Measurements from ENCODE around the gene FIBP. TPM values are rescaled to one million over a fixed set of nuclear protein-coding genes. Genes with fewer than 3 reads are reported as not detected.
A peak's percentile ranks its signal among the peaks of the same experiment; 100 is the strongest.

Gene FIBP
- total and polyA plus RNA-seq, 2 donors (not counting 3 experiments of a cell fraction or from before 2014, with no cell fraction given) = 105 to 162 TPM

DNA sequence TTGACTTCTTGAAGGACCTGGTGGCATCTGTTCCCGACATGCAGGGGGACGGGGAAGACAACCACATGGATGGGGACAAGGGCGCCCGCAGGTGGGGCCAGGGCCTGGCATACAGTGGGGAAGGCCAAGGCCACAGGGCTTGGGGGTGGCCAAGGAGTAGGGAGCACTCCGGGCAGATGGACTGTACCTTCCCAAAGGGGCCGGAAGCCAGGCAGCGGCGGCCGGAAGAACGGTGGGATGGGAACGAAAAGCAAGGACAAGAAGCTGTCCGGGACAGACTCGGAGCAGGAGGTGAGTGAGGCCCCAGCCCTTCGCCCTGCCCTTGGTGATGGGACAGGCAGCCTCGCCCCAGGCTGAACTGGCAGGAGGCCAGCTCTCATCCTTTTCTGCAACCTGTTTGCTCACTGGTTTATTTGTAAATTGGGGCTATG, 32.1 kb upstream of the FIBP start:
- H3K36me3 ChIP-seq (ENCODE audit: control insufficient read depth in 2 of 2, extremely low read depth in 1 of 2, insufficient read depth in 2 of 2, low read length in 2 of 2) = peaks cover 6 to 11% of the 10 kb centered on the region in 2 experiments
- peak overlapping the region; percentile 63 to 84 (median 70) for H3K4me3 ChIP-seq (replicated peaks in 1 of 3; ENCODE audit: insufficient read depth in 1 of 3, low read depth in 1 of 3, low read length in 3 of 3)
- no peaks in the 10 kb centered on the region for H3K27me3 ChIP-seq (ENCODE audit: control insufficient read depth in 2 of 2, insufficient read depth in 2 of 2, low read length in 2 of 2)
- H2AFZ ChIP-seq (ENCODE audit: low read depth, low read length) = no peak overlapping the region
- POLR2A ChIA-PET = no interaction called here
- H3K4me2 ChIP-seq (ENCODE audit: insufficient read depth, low read length) = peak overlapping the region; percentile 79
- TF ChIP-seq, protein P1, sequence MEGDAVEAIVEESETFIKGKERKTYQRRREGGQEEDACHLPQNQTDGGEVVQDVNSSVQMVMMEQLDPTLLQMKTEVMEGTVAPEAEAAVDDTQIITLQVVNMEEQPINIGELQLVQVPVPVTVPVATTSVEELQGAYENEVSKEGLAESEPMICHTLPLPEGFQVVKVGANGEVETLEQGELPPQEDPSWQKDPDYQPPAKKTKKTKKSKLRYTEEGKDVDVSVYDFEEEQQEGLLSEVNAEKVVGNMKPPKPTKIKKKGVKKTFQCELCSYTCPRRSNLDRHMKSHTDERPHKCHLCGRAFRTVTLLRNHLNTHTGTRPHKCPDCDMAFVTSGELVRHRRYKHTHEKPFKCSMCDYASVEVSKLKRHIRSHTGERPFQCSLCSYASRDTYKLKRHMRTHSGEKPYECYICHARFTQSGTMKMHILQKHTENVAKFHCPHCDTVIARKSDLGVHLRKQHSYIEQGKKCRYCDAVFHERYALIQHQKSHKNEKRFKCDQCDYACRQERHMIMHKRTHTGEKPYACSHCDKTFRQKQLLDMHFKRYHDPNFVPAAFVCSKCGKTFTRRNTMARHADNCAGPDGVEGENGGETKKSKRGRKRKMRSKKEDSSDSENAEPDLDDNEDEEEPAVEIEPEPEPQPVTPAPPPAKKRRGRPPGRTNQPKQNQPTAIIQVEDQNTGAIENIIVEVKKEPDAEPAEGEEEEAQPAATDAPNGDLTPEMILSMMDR (IDR thresholded peaks at IDR 0.05; ENCODE audit: extremely low read depth in 1 of 2, insufficient read depth in 1 of 2, low read depth in 1 of 2, low read length in 2 of 2) = no peak
- TF ChIP-seq POLR2A (IDR thresholded peaks at IDR 0.05; ENCODE audit: low read depth, low read length) (no peak), FOS (IDR thresholded peaks at IDR 0.05; ENCODE audit: borderline replicate concordance, insufficient read depth, low read length) (no peak), POLR2AphosphoS5 (IDR thresholded peaks at IDR 0.05; ENCODE audit: insufficient read depth, low read depth, low read length) (no peak), EZH2 (IDR thresholded peaks at IDR 0.05; ENCODE audit: borderline replicate concordance, low read depth, low read length, severe bottlenecking) (no peak), MYC (IDR thresholded peaks at IDR 0.05; ENCODE audit: low read depth, low read length) (no peak), GATA2 (IDR thresholded peaks at IDR 0.05; ENCODE audit: insufficient read depth, insufficient read length, low read depth, low read length) (no peak), JUN (IDR thresholded peaks at IDR 0.05; ENCODE audit: borderline replicate concordance, insufficient read depth, insufficient read length, low read depth) (no peak)
- TF ChIP-seq, protein P2, sequence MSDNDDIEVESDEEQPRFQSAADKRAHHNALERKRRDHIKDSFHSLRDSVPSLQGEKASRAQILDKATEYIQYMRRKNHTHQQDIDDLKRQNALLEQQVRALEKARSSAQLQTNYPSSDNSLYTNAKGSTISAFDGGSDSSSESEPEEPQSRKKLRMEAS (IDR thresholded peaks at IDR 0.05; ENCODE audit: insufficient read depth, insufficient read length) = no peak
- no peak overlapping the region for H3K27ac ChIP-seq (ENCODE audit: insufficient read depth, low read depth, low read length)
- no peak for DNase-seq (ENCODE audit: low read depth, low spot score)
- peaks cover 37% of the 10 kb centered on the region for H3K79me2 ChIP-seq (ENCODE audit: control insufficient read depth, insufficient read depth, low read length)
- dilution Hi-C loops (cut with MboI; ENCODE audit: extremely low pct_ligation_motif_present, low sequenced_read_pairs) (no loop called here), intact Hi-C loops (cut with micrococcal nuclease) (no loop called here)
- peak overlapping the region; percentile 37 for H3K9ac ChIP-seq (replicated peaks; ENCODE audit: extremely low read depth, insufficient read depth, low read length)
- H4K20me1 ChIP-seq (replicated peaks; ENCODE audit: control insufficient read depth, extremely low read depth, insufficient read depth, low read length) = no peaks in the 10 kb centered on the region
- no peaks in the 10 kb centered on the region for H3K9me1 ChIP-seq (replicated peaks; ENCODE audit: control insufficient read depth, extremely low read depth, insufficient read depth, low read length)
- CTCF ChIA-PET = interaction anchor here (1.0 to 1.4 kb wide), 3 partner anchors 13 to 36 kb away, joined by 3 to 4 read pairs (median 3); partner anchors contain the start of gene FIBP
- FAIRE-seq = no peak
- peaks cover 40% of the 10 kb centered on the region for H3K4me1 ChIP-seq (ENCODE audit: control insufficient read depth, extremely low read depth, insufficient read depth, low read length)
- no TSS peak for BruUV-seq (replicated peaks)
- H3K9me3 ChIP-seq (replicated peaks; ENCODE audit: control insufficient read depth, insufficient read depth, low read length) = no peaks in the 10 kb centered on the region
